Testis (tissue), 2 donors: ENCODE results near the gene CALHM3.

Experiments used
- POLR2A ChIP-seq: fragments of 450-650 bp; IDR thresholded peaks from one replicate; pipeline ENCODE4 v1.6.1; 2017; ENCODE audit warnings: antibody characterized with exemption, mild to moderate bottlenecking, moderate library complexity
- TF ChIP-seq, protein P1 (sequence below), 3 experiments: fragments of 450-650 bp in 2 of 3; fragments of 200-600 bp in 1 of 3; sonication (generic) in 1 of 3; IDR thresholded peaks; one replicate each; pipeline ENCODE4 v1.5.1; 2016 to 2019; ENCODE audit warnings: antibody characterized with exemption in 3 of 3, mild to moderate bottlenecking in 2 of 3, moderate library complexity in 1 of 3

DNA sequence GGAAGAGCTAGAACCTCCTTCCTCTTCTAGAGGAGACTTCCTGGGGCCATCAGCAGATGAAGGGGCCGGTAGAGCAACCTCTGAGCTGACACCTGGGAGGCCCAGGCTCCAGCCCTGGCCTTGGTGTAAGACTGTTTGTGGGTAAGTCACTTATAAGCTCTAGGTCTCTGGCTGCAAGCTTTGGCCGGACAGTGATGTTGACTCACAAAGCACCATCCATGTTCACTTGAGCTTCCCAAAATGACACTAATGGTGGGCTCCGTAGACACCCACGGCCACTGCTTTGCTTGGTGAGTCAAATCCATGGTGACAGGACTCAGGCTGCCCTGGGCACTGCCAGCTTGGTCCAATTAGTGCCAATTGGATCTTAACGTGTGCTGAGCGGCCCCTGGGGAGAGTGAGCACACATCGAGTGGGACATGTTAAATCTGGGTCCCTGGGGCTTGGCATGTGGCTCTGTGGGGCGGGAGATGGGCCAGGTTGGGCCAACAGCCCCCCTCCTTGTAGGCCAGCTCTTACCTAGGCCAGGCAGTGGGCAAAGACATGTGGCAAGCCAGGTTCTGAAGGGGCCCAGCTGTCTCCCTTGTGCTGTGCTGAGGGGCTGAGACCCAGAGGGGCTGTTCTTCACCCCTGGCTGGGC, 31.1 kb upstream of the CALHM3 start:
- no peak for TF ChIP-seq POLR2A
- TF ChIP-seq, protein P1, sequence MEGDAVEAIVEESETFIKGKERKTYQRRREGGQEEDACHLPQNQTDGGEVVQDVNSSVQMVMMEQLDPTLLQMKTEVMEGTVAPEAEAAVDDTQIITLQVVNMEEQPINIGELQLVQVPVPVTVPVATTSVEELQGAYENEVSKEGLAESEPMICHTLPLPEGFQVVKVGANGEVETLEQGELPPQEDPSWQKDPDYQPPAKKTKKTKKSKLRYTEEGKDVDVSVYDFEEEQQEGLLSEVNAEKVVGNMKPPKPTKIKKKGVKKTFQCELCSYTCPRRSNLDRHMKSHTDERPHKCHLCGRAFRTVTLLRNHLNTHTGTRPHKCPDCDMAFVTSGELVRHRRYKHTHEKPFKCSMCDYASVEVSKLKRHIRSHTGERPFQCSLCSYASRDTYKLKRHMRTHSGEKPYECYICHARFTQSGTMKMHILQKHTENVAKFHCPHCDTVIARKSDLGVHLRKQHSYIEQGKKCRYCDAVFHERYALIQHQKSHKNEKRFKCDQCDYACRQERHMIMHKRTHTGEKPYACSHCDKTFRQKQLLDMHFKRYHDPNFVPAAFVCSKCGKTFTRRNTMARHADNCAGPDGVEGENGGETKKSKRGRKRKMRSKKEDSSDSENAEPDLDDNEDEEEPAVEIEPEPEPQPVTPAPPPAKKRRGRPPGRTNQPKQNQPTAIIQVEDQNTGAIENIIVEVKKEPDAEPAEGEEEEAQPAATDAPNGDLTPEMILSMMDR (IDR thresholded peaks at IDR 0.05) = no peak
